ENCODE measurements around the gene MT1M. TPM values are rescaled to one million over a fixed set of nuclear protein-coding genes. Genes with fewer than 3 reads are reported as not detected.

Gene MT1M
- total RNA-seq, 1 donor from 2014 or later = not detected

DNA sequence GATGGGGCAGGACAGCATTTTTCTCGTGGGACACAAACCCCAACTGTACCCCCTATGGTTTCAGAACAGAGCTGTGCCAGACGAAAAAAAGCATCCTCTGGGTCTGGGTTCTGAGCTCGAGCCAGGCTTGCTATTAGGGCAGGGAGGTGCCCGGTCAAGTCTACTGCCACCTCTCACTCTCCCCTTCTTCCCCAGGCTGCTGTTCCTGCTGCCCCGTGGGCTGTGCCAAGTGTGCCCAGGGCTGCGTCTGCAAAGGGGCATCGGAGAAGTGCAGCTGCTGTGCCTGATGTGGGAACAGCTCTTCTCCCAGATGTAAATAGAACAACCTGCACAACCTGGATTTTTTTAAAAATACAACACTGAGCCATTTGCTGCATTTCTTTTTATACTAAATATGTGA, 5.8 kb upstream of the MT1M start:
- DNase-seq (ENCODE audit: low read depth, low spot score) = no peak
- H3K36me3 Mint-ChIP-seq (ENCODE audit: low read depth) = no peaks in the 10 kb centered on the region
- no peak overlapping the region for H3K4me3 Mint-ChIP-seq
- peaks cover 12% of the 10 kb centered on the region for H3K4me1 Mint-ChIP-seq
- TF ChIP-seq, protein P1, sequence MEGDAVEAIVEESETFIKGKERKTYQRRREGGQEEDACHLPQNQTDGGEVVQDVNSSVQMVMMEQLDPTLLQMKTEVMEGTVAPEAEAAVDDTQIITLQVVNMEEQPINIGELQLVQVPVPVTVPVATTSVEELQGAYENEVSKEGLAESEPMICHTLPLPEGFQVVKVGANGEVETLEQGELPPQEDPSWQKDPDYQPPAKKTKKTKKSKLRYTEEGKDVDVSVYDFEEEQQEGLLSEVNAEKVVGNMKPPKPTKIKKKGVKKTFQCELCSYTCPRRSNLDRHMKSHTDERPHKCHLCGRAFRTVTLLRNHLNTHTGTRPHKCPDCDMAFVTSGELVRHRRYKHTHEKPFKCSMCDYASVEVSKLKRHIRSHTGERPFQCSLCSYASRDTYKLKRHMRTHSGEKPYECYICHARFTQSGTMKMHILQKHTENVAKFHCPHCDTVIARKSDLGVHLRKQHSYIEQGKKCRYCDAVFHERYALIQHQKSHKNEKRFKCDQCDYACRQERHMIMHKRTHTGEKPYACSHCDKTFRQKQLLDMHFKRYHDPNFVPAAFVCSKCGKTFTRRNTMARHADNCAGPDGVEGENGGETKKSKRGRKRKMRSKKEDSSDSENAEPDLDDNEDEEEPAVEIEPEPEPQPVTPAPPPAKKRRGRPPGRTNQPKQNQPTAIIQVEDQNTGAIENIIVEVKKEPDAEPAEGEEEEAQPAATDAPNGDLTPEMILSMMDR (conservative IDR thresholded peaks at IDR 0.05) = no peak
- H3K27ac Mint-ChIP-seq (ENCODE audit: unreplicated experiment) = no peak overlapping the region
- peaks cover 90% of the 10 kb centered on the region for H3K27me3 Mint-ChIP-seq (ENCODE audit: low read depth)
- no peaks in the 10 kb centered on the region for H3K9me3 Mint-ChIP-seq

DNA sequence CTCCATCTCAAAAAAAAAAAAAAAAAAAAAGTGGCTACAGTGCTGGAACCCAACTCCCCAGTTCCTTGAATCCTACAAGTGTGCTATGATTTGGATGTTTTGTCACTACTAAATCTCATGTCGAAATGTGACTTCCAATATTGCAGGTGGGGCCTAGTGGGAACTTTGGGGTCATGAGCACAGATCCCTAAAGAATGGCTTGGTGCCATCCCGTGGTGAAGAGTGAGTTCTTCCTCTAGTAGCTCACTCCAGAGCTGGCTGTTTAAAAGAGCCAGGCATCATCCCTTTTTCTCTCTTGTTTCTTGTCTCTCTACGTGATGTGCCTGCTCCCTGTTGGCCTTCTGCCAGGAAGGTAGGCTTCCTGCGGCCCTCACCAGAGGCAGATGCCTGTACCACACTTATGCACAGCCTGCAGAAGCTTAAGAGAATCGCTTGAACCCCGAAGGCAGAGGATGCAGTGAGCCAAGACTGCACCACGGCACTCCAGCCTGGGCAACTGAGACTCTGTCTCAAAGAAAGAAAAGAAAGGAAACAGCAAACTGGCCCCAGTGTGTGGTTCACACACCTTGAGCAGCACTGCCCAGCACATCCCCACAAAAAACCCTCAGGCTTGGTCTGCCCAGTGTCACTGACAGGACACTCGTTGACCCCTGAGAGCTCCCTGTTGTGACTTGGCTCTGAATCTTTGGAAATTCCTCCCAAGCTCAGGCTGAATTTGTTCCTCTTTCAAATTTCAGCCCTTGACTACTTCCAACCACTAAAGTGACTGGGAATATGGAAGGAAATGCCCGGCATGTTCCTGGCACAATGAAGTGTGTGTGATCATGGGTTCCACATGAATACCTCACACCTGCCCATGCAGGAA, 3.7 kb upstream of the MT1M start:
- Mint-ChIP-seq H3K4me3 (no peak overlapping the region), H3K27ac (ENCODE audit: unreplicated experiment) (no peak overlapping the region), H3K27me3 (ENCODE audit: low read depth) (peaks cover 92% of the 10 kb centered on the region), H3K36me3 (ENCODE audit: low read depth) (no peaks in the 10 kb centered on the region), H3K4me1 (peaks cover 15% of the 10 kb centered on the region), H3K9me3 (no peaks in the 10 kb centered on the region)
- TF ChIP-seq, protein P1 (conservative IDR thresholded peaks at IDR 0.05) = no peak
- DNase-seq (ENCODE audit: low read depth, low spot score) = no peak

DNA sequence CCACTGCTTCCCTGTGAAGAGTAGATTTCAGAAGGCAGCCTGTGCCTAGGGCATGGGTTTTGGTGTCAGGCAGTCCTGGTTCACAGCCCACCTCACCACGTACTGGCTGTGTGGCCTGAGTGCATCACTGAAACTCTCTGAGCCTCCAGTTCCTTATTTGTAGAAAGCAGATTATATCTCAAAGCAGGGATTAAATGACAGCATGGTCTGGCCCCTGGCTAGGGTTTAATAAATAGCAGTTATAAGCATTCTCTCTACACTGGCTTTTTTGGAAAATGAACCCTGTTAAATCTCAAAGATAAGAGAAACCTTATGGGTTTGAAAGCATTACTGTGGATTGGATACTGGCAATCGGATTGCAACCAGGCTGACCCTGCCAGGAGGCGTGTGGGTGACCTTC, 2.9 kb upstream of the MT1M start:
- H3K4me3 Mint-ChIP-seq = no peak overlapping the region
- H3K27me3 Mint-ChIP-seq (ENCODE audit: low read depth) = peaks cover 94% of the 10 kb centered on the region
- H3K4me1 Mint-ChIP-seq = peaks cover 15% of the 10 kb centered on the region
- no peak overlapping the region for H3K27ac Mint-ChIP-seq (ENCODE audit: unreplicated experiment)
- TF ChIP-seq, protein P1 (conservative IDR thresholded peaks at IDR 0.05) = no peak
- DNase-seq (ENCODE audit: low read depth, low spot score) = no peak
- no peaks in the 10 kb centered on the region for H3K9me3 Mint-ChIP-seq
- H3K36me3 Mint-ChIP-seq (ENCODE audit: low read depth) = no peaks in the 10 kb centered on the region

DNA sequence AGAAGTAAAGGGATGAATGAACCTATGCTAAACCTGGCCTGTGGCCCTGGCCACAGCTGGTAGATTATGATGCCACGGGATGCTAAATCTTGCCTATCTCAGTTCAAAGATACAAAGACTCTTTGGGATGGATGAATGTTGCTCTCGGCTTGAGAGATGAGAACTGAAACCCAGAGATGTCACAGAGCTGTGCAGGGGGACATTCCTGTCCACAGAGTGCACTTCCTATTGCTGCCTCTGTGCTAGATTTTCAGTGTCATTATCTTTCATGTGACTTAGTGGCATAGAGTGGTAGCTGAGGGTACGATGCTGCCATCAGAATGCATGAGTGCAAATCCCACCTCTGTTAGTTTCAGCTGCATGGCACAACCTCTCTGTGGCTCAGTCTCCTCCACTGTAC, 2.3 kb upstream of the MT1M start:
- no peak for DNase-seq (ENCODE audit: low read depth, low spot score)
- H3K9me3 Mint-ChIP-seq = no peaks in the 10 kb centered on the region
- H3K27ac Mint-ChIP-seq (ENCODE audit: unreplicated experiment) = no peak overlapping the region
- H3K4me3 Mint-ChIP-seq = peak overlapping the region; percentile 16
- peaks cover 94% of the 10 kb centered on the region for H3K27me3 Mint-ChIP-seq (ENCODE audit: low read depth)
- H3K36me3 Mint-ChIP-seq (ENCODE audit: low read depth) = no peaks in the 10 kb centered on the region
- TF ChIP-seq, protein P1 (conservative IDR thresholded peaks at IDR 0.05) = no peak
- peaks cover 10% of the 10 kb centered on the region for H3K4me1 Mint-ChIP-seq

GRCh38 chr16:56631197-56631596, 1.3 kb upstream of the MT1M start:
- no peaks in the 10 kb centered on the region for H3K36me3 Mint-ChIP-seq (ENCODE audit: low read depth)
- TF ChIP-seq, protein P1 (conservative IDR thresholded peaks at IDR 0.05) = no peak
- H3K9me3 Mint-ChIP-seq = no peaks in the 10 kb centered on the region
- no peak for DNase-seq (ENCODE audit: low read depth, low spot score)
- peaks cover 4% of the 10 kb centered on the region for H3K4me1 Mint-ChIP-seq
- peak overlapping the region; percentile 80 for H3K4me3 Mint-ChIP-seq
- H3K27ac Mint-ChIP-seq (ENCODE audit: unreplicated experiment) = no peak overlapping the region
- peaks cover 94% of the 10 kb centered on the region for H3K27me3 Mint-ChIP-seq (ENCODE audit: low read depth)
